GM20000 (cell line): Measurements from ENCODE around the gene LRRC25.
"Not testable (repeated sequence)": the region's sequence is repeated elsewhere in the genome, so short reads cannot be mapped to it uniquely, and the experiment has no call there.

ENCODE experiments used
- DNase-seq: peaks from one replicate; pipeline ENCODE4 v3.0.0; 2012; ENCODE audit warnings: low spot score
- TF ChIP-seq, protein P1 (sequence below): IDR thresholded peaks from 2 replicates; pipeline ENCODE4 v1.5.1; 2012; ENCODE audit warnings: mild to moderate bottlenecking, control low read depth; ENCODE audit errors: extremely low read depth, missing control alignments

The LRRC25 gene

DNA sequence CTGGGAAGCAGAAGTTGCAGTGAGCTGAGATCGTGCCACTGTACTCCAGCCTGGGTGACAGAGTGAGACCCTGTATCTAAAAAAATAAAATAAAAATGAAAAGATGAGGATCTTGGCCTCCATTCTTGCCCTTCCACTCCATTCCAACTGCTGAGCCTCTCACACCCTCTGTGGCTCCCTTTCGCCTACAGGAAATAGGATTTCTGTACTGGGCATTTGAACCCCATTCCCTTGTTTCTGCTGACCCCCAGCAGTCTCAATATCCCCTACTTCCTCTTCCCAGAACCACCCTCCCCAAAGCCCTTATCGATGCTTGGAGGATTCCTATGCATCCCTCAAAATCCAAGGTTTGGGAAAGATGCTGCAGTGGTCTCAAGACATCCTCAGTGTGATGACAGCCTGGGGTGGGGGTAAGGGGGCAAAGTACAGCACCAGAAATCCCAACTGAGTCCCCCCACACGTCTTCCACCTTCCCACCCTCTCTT, 24.0 kb downstream of the LRRC25 start:
- no peak for DNase-seq
- TF ChIP-seq, protein P1, sequence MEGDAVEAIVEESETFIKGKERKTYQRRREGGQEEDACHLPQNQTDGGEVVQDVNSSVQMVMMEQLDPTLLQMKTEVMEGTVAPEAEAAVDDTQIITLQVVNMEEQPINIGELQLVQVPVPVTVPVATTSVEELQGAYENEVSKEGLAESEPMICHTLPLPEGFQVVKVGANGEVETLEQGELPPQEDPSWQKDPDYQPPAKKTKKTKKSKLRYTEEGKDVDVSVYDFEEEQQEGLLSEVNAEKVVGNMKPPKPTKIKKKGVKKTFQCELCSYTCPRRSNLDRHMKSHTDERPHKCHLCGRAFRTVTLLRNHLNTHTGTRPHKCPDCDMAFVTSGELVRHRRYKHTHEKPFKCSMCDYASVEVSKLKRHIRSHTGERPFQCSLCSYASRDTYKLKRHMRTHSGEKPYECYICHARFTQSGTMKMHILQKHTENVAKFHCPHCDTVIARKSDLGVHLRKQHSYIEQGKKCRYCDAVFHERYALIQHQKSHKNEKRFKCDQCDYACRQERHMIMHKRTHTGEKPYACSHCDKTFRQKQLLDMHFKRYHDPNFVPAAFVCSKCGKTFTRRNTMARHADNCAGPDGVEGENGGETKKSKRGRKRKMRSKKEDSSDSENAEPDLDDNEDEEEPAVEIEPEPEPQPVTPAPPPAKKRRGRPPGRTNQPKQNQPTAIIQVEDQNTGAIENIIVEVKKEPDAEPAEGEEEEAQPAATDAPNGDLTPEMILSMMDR: no peak

DNA sequence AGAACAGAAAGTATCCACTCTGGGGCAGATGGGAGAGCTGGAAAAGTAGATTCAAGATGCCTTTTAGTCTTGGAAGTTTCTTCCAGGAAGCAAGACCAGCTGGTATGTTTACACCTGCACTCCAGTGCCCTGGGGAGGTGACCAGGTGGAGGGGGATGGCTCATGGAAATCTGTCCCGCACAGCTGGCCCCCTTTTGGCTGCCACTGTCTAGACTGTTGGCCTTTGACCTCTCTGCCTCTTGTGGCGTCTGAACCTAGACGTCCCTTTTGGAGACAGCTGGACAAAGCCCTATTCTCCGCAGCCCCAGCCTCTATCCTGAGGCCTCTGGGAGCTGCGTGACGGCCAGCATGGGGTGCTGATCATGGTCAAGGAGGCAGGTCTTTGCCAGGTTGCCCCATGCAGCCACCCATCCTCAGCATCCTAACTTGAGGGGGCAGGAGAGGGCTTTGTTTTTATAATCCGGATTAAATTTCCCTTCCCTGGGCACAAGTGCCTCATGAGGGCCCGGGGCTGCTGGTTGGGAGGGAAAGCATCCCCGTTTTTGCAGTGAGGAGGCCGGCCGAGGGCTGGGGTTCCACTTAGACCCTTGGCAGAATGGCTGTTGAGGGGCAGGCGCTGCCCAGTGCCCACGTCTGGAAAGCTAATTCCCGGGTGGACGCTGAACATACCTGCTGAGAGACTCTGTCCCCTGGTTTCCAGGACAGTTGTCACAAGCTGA, 28.8 kb downstream of the LRRC25 start:
- no peak for DNase-seq
- TF ChIP-seq, protein P1: no peak

- no peak for DNase-seq
- TF ChIP-seq, protein P1: no peak
Measured at GRCh38 chr19:18366021-18366435, 31.4 kb downstream of the LRRC25 start.

DNA sequence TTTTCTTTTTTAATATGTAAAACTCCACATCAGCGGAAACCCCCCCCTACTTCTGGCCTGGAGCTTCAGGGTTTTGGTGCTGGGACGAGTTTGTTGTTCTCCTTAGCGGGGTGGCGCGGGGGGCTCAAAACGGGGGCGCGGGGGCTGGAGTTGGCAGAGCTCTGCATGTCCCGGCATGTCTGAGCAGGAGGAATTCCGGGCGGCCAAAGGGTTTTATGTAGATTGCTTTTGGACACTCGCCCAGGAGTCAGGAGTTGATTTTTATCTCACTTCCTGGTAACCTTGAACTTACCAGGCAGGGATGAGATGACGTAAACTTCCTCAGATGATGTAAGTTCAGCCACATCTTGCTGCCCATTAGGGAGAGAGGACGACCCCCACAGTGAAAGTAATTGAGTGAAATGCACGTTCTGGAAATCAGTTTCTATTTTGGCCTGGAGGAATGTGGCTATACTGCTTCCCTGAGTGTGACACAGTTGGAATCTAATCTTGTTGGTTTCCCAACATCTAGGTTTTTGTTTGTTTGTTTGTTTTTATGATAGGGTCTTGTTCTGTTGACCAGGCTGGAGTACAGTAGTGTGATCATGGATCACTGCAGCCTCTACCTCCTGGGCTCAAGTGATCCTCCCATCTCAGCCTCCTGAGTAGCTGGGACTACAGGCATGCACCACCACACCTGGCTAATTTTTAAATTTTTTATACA, 32.4 kb downstream of the LRRC25 start:
- no peak for DNase-seq
- TF ChIP-seq, protein P1: no peak

DNA sequence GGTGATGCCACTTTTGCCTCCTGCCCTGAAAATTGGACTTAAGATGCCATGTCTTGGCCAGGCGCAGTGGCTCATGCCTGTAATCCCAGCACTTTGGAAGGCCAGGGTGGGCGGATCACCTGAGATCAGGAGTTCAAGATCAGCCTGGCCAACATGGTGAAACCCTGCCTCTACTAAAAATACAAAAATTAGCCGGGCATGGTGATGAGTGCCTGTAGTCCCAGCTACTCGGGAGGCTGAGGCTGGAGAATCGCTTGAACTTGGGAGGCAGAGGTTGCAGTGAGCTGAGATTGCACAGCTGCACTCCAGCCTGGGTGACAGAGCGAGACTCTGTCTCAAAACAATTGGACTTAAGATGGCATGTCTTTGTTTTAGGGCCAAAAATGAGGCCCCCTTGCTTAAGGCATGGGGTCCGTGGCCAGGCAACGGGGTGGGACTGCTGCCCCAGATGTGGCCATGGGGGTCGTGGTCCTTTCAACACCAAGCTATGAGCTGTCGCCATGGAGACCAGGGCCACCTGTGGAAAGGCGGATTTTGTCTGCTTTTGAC, 33.1 kb downstream of the LRRC25 start:
- not testable (repeated sequence) for DNase-seq

DNA sequence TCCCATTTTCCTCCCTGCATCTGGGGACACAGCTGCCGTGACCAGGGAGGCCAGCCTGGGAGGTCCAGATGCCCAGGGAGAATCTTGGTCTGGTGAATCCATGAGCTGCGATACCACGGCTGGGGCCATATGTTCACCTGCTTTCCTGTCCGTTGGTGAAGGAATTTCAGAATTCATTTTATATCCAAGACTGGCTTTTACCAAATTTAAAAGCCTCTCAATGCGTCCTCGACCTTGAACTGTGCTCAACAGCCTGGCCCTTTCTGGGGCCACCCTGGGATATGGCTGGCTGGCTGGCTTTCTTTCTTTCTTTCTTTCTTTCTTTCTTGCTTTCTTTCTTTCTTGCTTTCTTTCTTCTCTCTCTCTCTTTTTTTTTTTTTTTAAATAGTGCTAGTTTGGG, 33.6 kb downstream of the LRRC25 start:
- TF ChIP-seq, protein P1: no peak
- DNase-seq: no peak

DNA sequence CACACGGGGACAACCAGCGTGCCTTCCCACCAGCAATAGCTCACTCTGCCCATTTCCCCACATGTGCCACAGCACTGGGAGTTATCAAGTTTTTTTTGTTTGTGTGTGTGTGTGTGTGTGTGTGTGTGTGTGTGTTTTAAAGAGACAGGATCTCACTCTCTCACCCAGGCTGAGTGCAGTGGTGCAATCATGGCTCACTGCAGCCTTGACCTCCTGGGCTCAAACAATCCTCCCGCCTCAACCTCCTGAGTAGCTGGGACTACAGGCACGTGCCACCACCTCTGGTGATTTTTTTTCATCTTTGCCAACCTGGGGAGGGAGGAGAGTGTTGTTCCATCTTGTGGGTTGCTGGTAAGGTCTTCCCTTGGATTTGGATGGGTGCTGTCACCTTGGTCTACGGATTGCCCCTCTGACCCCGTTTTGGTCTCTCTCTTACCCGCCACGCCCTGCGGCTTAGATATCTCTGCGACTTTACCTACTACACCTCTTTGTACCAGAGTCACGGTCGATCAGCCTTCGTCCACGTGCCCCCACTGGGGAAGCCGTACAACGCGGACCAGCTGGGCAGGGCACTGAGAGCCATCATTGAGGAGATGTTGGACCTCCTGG, 34.4 kb downstream of the LRRC25 start:
- TF ChIP-seq, protein P1: no peak
- no peak for DNase-seq
